Measurements from ENCODE around the gene UIMC1. TPM values are rescaled to one million over a fixed set of nuclear protein-coding genes. Genes with fewer than 3 reads are reported as not detected.

UIMC1 gene
- total RNA-seq, 2 donors from 2014 or later: 46.6 to 50.8 TPM

DNA sequence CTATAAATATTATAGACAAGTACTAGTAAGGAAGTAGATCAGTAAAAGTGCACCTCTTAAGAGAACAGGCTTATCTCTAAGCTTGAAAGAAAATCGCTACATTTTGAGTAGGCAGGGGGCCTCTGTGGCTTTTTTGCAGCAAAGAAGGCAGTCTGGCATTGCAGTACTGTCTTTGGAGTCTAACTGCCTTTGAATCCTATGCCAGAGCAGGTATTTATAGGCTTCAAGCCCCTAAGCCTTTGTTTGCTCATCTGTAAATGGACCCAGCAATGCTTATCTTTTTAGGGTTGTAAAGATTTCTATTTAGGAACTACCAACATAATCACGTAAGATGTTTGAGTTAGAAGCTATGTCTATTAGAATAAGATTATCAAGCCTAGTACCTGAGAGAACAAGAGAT, 83.8 kb downstream of the UIMC1 start:
- Mint-ChIP-seq H3K27me3 (ENCODE audit: insufficient read depth) (no peaks in the 10 kb centered on the region), H3K36me3 (ENCODE audit: low read depth) (peaks cover 29% of the 10 kb centered on the region), H3K9me3 (no peaks in the 10 kb centered on the region), H3K4me1 (peaks cover 11% of the 10 kb centered on the region), H3K4me3 (no peak overlapping the region), H3K27ac (no peak overlapping the region)
- DNase-seq: no peak
- TF ChIP-seq, protein P1, sequence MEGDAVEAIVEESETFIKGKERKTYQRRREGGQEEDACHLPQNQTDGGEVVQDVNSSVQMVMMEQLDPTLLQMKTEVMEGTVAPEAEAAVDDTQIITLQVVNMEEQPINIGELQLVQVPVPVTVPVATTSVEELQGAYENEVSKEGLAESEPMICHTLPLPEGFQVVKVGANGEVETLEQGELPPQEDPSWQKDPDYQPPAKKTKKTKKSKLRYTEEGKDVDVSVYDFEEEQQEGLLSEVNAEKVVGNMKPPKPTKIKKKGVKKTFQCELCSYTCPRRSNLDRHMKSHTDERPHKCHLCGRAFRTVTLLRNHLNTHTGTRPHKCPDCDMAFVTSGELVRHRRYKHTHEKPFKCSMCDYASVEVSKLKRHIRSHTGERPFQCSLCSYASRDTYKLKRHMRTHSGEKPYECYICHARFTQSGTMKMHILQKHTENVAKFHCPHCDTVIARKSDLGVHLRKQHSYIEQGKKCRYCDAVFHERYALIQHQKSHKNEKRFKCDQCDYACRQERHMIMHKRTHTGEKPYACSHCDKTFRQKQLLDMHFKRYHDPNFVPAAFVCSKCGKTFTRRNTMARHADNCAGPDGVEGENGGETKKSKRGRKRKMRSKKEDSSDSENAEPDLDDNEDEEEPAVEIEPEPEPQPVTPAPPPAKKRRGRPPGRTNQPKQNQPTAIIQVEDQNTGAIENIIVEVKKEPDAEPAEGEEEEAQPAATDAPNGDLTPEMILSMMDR (conservative IDR thresholded peaks at IDR 0.05): no peak
- H3K9me3 ChIP-seq (ENCODE audit: control insufficient read depth, low read length): no peaks in the 10 kb centered on the region
- peaks cover 5% of the 10 kb centered on the region for H3K4me1 ChIP-seq (ENCODE audit: control insufficient read depth, insufficient read depth, low read length)
- peaks cover 31% of the 10 kb centered on the region for H3K36me3 ChIP-seq (ENCODE audit: control insufficient read depth, insufficient read depth, low read length)
- 78 to 90% methylated on average over 1 to 2 of the region's 2 CpGs for WGBS, 2 experiments (ENCODE audit: insufficient coverage in 1 of 2, insufficient read length in 1 of 2)
- no peak overlapping the region for H3K4me3 ChIP-seq (ENCODE audit: low read length)
- H3K27ac ChIP-seq (ENCODE audit: low read depth, low read length): no peak overlapping the region
- no peaks in the 10 kb centered on the region for H3K27me3 ChIP-seq (ENCODE audit: control insufficient read depth, insufficient read depth, low read length, poor library complexity, severe bottlenecking)
- H3K9ac ChIP-seq (ENCODE audit: extremely low read depth, low read length, poor library complexity, severe bottlenecking): no peak overlapping the region

DNA sequence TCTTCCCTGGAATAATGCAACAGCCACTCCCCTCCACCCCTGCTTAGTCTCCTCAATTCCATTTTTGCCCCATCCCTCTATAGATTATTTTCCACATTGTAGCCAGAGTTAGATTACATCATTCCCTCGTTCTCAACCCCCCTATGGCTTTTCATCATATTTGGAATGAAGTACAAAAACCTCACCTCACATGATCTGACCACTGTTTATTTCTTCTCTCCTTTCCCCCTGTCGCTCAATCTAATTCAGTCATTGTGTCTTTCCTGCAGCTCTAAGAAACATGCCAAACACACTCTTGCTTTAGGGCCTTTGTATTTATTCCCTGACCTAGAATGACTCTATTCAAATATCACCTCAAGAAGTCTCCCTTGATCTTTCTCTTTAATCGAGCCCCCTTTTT, 84.9 kb downstream of the UIMC1 start:
- 86 to 90% methylated on average over 2 to 3 of the region's 3 CpGs for WGBS, 2 experiments (ENCODE audit: insufficient coverage in 1 of 2, insufficient read length in 1 of 2)
- no peaks in the 10 kb centered on the region for H3K9me3 Mint-ChIP-seq
- no peaks in the 10 kb centered on the region for H3K27me3 Mint-ChIP-seq (ENCODE audit: insufficient read depth)
- no peak overlapping the region for H3K27ac Mint-ChIP-seq
- H3K27ac ChIP-seq (ENCODE audit: low read depth, low read length): no peak overlapping the region
- H3K9me3 ChIP-seq (ENCODE audit: control insufficient read depth, low read length): no peaks in the 10 kb centered on the region
- no peak overlapping the region for H3K9ac ChIP-seq (ENCODE audit: extremely low read depth, low read length, poor library complexity, severe bottlenecking)
- H3K36me3 Mint-ChIP-seq (ENCODE audit: low read depth): peaks cover 29% of the 10 kb centered on the region
- no peaks in the 10 kb centered on the region for H3K27me3 ChIP-seq (ENCODE audit: control insufficient read depth, insufficient read depth, low read length, poor library complexity, severe bottlenecking)
- TF ChIP-seq, protein P1 (conservative IDR thresholded peaks at IDR 0.05): no peak
- no peak for DNase-seq
- H3K4me3 Mint-ChIP-seq: no peak overlapping the region
- H3K36me3 ChIP-seq (ENCODE audit: control insufficient read depth, insufficient read depth, low read length): peaks cover 31% of the 10 kb centered on the region
- peaks cover 11% of the 10 kb centered on the region for H3K4me1 Mint-ChIP-seq
- no peak overlapping the region for H3K4me3 ChIP-seq (ENCODE audit: low read length)
- H3K4me1 ChIP-seq (ENCODE audit: control insufficient read depth, insufficient read depth, low read length): peaks cover 7% of the 10 kb centered on the region

DNA sequence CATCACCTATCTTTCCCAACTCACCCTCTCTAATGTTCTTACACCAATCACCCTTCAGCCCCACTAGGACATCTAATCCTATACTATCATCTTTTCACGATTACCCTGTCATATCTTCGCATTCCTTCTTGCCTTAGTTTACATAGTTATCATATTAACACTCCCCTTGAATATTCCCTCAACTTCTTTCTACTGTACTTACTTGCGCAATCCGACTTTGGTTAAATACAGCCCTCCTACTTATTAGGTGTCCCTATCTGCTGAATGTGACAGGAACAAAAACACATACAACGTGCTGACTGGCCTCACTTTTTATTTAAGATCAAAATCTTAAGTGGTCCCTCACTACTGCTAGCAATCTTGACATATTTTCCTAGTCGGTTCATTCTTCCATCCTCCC, 88.0 kb downstream of the UIMC1 start:
- no peaks in the 10 kb centered on the region for H3K27me3 ChIP-seq (ENCODE audit: control insufficient read depth, insufficient read depth, low read length, poor library complexity, severe bottlenecking)
- 94 to 98% methylated on average over 6 of the region's 6 CpGs for WGBS, 2 experiments (ENCODE audit: insufficient coverage in 1 of 2, insufficient read length in 1 of 2)
- no peak overlapping the region for H3K27ac Mint-ChIP-seq
- no peak overlapping the region for H3K9ac ChIP-seq (ENCODE audit: extremely low read depth, low read length, poor library complexity, severe bottlenecking)
- H3K9me3 Mint-ChIP-seq: no peaks in the 10 kb centered on the region
- peaks cover 12% of the 10 kb centered on the region for H3K36me3 ChIP-seq (ENCODE audit: control insufficient read depth, insufficient read depth, low read length)
- H3K36me3 Mint-ChIP-seq (ENCODE audit: low read depth): peaks cover 14% of the 10 kb centered on the region
- H3K4me1 ChIP-seq (ENCODE audit: control insufficient read depth, insufficient read depth, low read length): peaks cover 17% of the 10 kb centered on the region
- no peaks in the 10 kb centered on the region for H3K27me3 Mint-ChIP-seq (ENCODE audit: insufficient read depth)
- H3K4me3 ChIP-seq (ENCODE audit: low read length): no peak overlapping the region
- TF ChIP-seq, protein P1 (conservative IDR thresholded peaks at IDR 0.05): no peak
- no peak overlapping the region for H3K27ac ChIP-seq (ENCODE audit: low read depth, low read length)
- H3K4me3 Mint-ChIP-seq: no peak overlapping the region
- no peak for DNase-seq
- peaks cover 14% of the 10 kb centered on the region for H3K4me1 Mint-ChIP-seq
- no peaks in the 10 kb centered on the region for H3K9me3 ChIP-seq (ENCODE audit: control insufficient read depth, low read length)
